ENCODE results near the gene FBXO34.

DNA sequence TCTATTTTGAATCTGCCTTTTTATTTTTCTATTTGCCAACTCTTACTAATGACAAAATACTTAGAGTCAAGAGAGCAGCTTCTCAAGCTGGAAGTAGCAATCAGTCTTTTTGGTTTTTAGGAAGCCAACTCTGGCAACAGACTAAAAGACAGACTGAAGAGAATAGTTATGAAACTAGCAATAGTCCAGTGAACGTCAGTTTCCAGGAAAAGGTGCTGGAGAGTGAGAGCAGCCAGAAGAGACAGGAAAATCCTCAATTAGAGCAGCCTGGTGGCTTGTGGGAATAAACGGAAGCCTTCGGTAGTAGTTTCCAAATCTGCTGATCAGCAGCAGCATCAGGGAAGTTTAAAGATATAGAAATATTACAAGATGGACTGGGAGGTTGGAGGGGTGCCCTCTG, 113.3 kb downstream of the FBXO34 start:
- TF ChIP-seq, protein P1, sequence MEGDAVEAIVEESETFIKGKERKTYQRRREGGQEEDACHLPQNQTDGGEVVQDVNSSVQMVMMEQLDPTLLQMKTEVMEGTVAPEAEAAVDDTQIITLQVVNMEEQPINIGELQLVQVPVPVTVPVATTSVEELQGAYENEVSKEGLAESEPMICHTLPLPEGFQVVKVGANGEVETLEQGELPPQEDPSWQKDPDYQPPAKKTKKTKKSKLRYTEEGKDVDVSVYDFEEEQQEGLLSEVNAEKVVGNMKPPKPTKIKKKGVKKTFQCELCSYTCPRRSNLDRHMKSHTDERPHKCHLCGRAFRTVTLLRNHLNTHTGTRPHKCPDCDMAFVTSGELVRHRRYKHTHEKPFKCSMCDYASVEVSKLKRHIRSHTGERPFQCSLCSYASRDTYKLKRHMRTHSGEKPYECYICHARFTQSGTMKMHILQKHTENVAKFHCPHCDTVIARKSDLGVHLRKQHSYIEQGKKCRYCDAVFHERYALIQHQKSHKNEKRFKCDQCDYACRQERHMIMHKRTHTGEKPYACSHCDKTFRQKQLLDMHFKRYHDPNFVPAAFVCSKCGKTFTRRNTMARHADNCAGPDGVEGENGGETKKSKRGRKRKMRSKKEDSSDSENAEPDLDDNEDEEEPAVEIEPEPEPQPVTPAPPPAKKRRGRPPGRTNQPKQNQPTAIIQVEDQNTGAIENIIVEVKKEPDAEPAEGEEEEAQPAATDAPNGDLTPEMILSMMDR (IDR thresholded peaks at IDR 0.05; ENCODE audit: borderline replicate concordance, extremely low read depth, low read length, poor library complexity, severe bottlenecking): no peak
- no peak for TF ChIP-seq EZH2 (IDR thresholded peaks at IDR 0.05; ENCODE audit: borderline replicate concordance, low read depth, low read length, severe bottlenecking)
